HepG2 (cell line): ENCODE results near the gene BCAN. TPM values are rescaled to one million over a fixed set of nuclear protein-coding genes. Genes with fewer than 3 reads are reported as not detected.

Experiments
- ATAC-seq: fragments of 200-7000 bp; cut with Tn5 transposase; 3 replicates; pipeline ENCODE4 v1.9.1; 2020; ENCODE audit warnings: mild to moderate bottlenecking, moderate library complexity
- BruUV-seq: library from RNA; stranded (reverse); fragments of 400-500 nt; replicated peaks from 2 replicates; lab custom pipeline; 2021; lab: Mats Ljungman, UMichigan
- CTCF ChIA-PET: fragments of 300-600 bp; formaldehyde crosslinking; extraction: SDS; loops from one replicate; lab custom pipeline; 2021; ENCODE audit warnings: low total read pairs, inconsistent platforms, low intra/inter-chr PET ratio; lab: Yijun Ruan, JAX
- POLR2A ChIA-PET: fragments of 350-600 bp; sonication (Branson Sonifier 250); formaldehyde crosslinking; loops from one replicate; lab custom pipeline; 2020; ENCODE audit warnings: antibody characterized with exemption, inconsistent platforms; lab: Yijun Ruan, JAX
- DNase-seq: peaks from one replicate; pipeline ENCODE4 v3.0.0-alpha.2; 2015; ENCODE audit warnings: low spot score
- FAIRE-seq: peaks from 3 replicates; lab custom pipeline; 2011; peaks lifted over from hg19 to GRCh38; lab: Jason Lieb, UNC
- H2AFZ ChIP-seq: one replicate; pipeline ENCODE4 v1.6.1; 2011; ENCODE audit warnings: low read length, inconsistent platforms
- H3K27ac ChIP-seq: fragments of 300-600 bp; 3 replicates; pipeline ENCODE4 v1.8.0; 2011; ENCODE audit warnings: mixed run types, mild to moderate bottlenecking, mixed read lengths, low read length, inconsistent platforms; ENCODE audit not compliant: insufficient read depth; ENCODE audit errors: extremely low read length
- H3K27me3 ChIP-seq, 2 experiments: fragments of 200-600 bp in 1 of 2; 2 replicates in 1 of 2; 3 replicates in 1 of 2; pipeline versions ENCODE4 v1.6.0 to v1.8.0; 2011; ENCODE audit warnings: low read length in 2 of 2, mild to moderate bottlenecking in 2 of 2, moderate library complexity in 2 of 2, inconsistent platforms in 1 of 2; ENCODE audit not compliant: insufficient read depth in 2 of 2, control insufficient read depth in 1 of 2
- H3K36me3 ChIP-seq, 2 experiments: fragments of 200-600 bp in 1 of 2; replicated peaks in 1 of 2; 2 replicates in 1 of 2; 3 replicates in 1 of 2; pipeline versions ENCODE4 v1.5.1 to v1.8.0; 2011; ENCODE audit warnings: low read length in 2 of 2, inconsistent platforms in 1 of 2; ENCODE audit not compliant: insufficient read depth in 2 of 2, control insufficient read depth in 1 of 2
- H3K4me1 ChIP-seq: 2 replicates; pipeline ENCODE4 v1.5.1; 2012; ENCODE audit warnings: low read length, inconsistent platforms; ENCODE audit not compliant: insufficient read depth
- H3K4me2 ChIP-seq: 2 replicates; pipeline ENCODE4 v1.6.0; 2011; ENCODE audit warnings: low read depth, low read length, inconsistent platforms
- H3K4me3 ChIP-seq, 3 experiments: fragments of 200-600 bp in 1 of 3; sonication (generic), shearing (Covaris generic) in 1 of 3; replicated peaks in 1 of 3; 2 replicates each; pipeline ENCODE4 v1.5.1; 2011 to 2016; ENCODE audit warnings: low read length in 3 of 3, inconsistent platforms in 2 of 3, low read depth in 2 of 3, mild to moderate bottlenecking in 2 of 3, control low read depth in 1 of 3, mixed read lengths in 1 of 3; ENCODE audit not compliant: insufficient read depth in 1 of 3
- H3K79me2 ChIP-seq: one replicate; pipeline ENCODE4 v1.6.1; 2011; ENCODE audit warnings: low read length, inconsistent platforms; ENCODE audit not compliant: insufficient read depth
- H3K9ac ChIP-seq: 2 replicates; pipeline ENCODE4 v1.6.0; 2011; ENCODE audit warnings: mild to moderate bottlenecking, low read depth, low read length, inconsistent platforms; ENCODE audit not compliant: insufficient read depth
- H3K9me3 ChIP-seq: 2 replicates; pipeline ENCODE4 v1.5.1; 2012; ENCODE audit warnings: mild to moderate bottlenecking, low read length
- H4K20me1 ChIP-seq: 2 replicates; pipeline ENCODE4 v1.6.0; 2011; ENCODE audit warnings: inconsistent platforms, mild to moderate bottlenecking, low read length, moderate library complexity; ENCODE audit not compliant: insufficient read depth
- FOSL2 ChIP-seq: sonication (generic); formaldehyde crosslinking; IDR thresholded peaks from 2 replicates; pipeline ENCODE4 v1.4.0; 2020; ENCODE audit warnings: missing genetic modification reagents
- WGBS: methylation state at CpG from one replicate; pipeline ENCODE4 v1.1.6; 2017; ENCODE audit warnings: low lambda C conversion rate; 5-methylcytosine and 5-hydroxymethylcytosine counted together
- in situ Hi-C: cut with HindIII; loops from 2 replicates; pipeline ENCODE4 v1.10.0; 2017; ENCODE audit warnings: low pct_unique_long_range_greater_than_20kb; ENCODE audit not compliant: extremely low pct_ligation_motif_present
- intact Hi-C: fragments of 100-400 bp; cut with micrococcal nuclease; formaldehyde crosslinking; loops from one replicate; pipeline ENCODE4 v1.10.0; 2022; ENCODE audit not compliant: unreplicated experiment
- polyA plus RNA-seq, 8 experiments: library from polyadenylated mRNA; depleted of rRNA in 3 of 8; stranded (reverse) in 7 of 8; unstranded in 1 of 8; fragments of >200 nt; fragmentation: Illumina TruSeq in 4 of 8; extraction: Trizol in 4 of 8; gene quantifications; 2 replicates each; pipeline versions ENCODE4 v1.2.1 to v1.2.3, GENCODE V29; 2011 to 2016; ENCODE audit warnings: low read depth in 4 of 8, missing spikeins in 1 of 8, mixed read lengths in 1 of 8; ENCODE audit not compliant: insufficient read depth in 1 of 8
- total RNA-seq, 5 experiments: library from RNA; depleted of rRNA; stranded (reverse); fragments of >200 nt; fragmentation: Illumina TruSeq; extraction: Trizol; gene quantifications; 2 replicates each; pipeline ENCODE4 v1.2.3, GENCODE V29; 2016; ENCODE audit warnings: low read depth in 1 of 5
- TF ChIP-seq, protein P1 (sequence below): sonication (generic); formaldehyde crosslinking; IDR thresholded peaks from 2 replicates; pipeline ENCODE4 v1.5.0; 2020; ENCODE audit warnings: mild to moderate bottlenecking, missing genetic modification reagents, moderate library complexity

BCAN gene
- total and polyA plus RNA-seq, 2 of the 13 experiments (the other 11 are each of a cell fraction or from before 2014, with no cell fraction given), result not detected

DNA sequence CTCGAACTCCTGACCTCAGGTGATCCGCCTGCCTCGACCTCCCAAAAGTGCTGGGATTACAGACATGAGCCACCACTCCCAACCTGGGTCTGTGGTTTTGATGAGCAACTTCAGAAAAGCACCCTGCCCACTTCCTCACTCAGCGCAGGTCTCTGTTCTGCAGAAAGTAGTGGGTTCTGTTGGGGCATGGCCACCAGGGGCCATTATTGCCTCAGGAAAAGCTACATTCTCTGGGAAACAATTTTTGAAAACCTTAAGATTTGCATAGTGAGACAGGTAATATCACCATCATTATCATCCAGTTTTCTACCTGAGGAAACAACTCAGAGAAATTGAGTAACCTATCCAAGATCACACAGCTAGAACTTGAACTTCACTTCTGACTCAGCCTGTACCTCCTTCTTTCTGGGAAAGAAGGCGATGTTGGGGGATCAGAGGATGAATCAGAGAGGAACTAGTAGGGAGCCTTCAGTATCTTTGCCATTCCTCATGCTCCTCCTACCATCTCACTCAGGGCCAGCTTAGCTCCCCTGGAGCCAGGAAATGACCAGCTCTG is 42.4 kb downstream of the BCAN start:
- H3K4me2 ChIP-seq, result no peak overlapping the region
- in situ Hi-C loops, result no loop called here
- WGBS, result 22% methylated on average over 5 of the region's 5 CpGs
- H3K36me3 ChIP-seq, result no peaks in the 10 kb centered on the region
- peaks cover 22% of the 10 kb centered on the region for H3K4me1 ChIP-seq
- H3K9me3 ChIP-seq, result no peaks in the 10 kb centered on the region
- no TSS peak for BruUV-seq
- ChIA-PET CTCF (no interaction called here), POLR2A (no interaction called here)
- no peak overlapping the region for H3K9ac ChIP-seq
- peaks cover 6 to 38% of the 10 kb centered on the region in 2 experiments for H3K27me3 ChIP-seq
- FAIRE-seq (no peak), ATAC-seq (no peak)
- no peak overlapping the region for H3K27ac ChIP-seq
- no peak for TF ChIP-seq FOSL2 (CRISPR knock-in tag)
- TF ChIP-seq, protein P1, sequence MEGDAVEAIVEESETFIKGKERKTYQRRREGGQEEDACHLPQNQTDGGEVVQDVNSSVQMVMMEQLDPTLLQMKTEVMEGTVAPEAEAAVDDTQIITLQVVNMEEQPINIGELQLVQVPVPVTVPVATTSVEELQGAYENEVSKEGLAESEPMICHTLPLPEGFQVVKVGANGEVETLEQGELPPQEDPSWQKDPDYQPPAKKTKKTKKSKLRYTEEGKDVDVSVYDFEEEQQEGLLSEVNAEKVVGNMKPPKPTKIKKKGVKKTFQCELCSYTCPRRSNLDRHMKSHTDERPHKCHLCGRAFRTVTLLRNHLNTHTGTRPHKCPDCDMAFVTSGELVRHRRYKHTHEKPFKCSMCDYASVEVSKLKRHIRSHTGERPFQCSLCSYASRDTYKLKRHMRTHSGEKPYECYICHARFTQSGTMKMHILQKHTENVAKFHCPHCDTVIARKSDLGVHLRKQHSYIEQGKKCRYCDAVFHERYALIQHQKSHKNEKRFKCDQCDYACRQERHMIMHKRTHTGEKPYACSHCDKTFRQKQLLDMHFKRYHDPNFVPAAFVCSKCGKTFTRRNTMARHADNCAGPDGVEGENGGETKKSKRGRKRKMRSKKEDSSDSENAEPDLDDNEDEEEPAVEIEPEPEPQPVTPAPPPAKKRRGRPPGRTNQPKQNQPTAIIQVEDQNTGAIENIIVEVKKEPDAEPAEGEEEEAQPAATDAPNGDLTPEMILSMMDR, result 0 out of 2 replicates have a peak, but pooled peaks have one; percentile 9
- TF ChIP-seq, all 625 proteins: peak for 1
- Histone ChIP-seq H4K20me1 (no peaks in the 10 kb centered on the region), H2AFZ (no peak overlapping the region), H3K79me2 (no peaks in the 10 kb centered on the region), H3K4me3 (no peak overlapping the region)
- intact Hi-C loops, result no loop called here
- DNase-seq, result no peak
